Measurements from ENCODE around the gene ODC1.

Gene ODC1

GRCh38 chr2:10397878-10398277 lies 50.2 kb downstream of the ODC1 start:
- DNase-seq, result no peak

DNA sequence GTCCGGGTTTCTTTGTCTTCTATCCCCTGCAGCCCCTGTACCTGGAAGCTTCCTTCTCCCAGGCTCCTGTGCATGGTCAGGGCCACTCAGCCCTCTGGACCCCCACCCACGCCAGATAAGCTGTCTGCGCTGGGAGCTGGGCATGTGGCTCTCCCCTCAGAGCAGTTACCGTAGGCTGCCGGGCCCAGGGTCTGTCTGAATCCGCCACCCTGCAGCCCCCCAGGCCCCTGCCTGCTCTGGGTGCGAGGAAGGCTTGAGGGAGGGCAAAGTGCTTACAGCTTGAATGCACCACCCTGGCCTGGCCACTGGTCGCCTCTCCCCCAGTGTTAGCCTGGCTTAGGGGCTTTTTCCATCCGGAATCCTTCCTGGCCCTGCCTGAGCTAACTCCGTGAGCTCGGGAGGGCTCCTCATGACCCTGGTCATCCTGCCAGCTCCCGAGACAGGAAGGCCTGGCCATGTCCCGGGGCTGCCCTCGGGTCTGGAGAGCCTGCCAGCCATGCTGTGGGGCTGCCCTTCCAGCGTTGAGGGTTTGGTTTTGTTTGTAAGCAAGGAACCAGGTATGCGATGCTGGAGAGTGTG lies 50.7 kb downstream of the ODC1 start:
- DNase-seq, result no peak

GRCh38 chr2:10396464-10396863 lies 51.7 kb downstream of the ODC1 start:
- DNase-seq, result no peak

DNA sequence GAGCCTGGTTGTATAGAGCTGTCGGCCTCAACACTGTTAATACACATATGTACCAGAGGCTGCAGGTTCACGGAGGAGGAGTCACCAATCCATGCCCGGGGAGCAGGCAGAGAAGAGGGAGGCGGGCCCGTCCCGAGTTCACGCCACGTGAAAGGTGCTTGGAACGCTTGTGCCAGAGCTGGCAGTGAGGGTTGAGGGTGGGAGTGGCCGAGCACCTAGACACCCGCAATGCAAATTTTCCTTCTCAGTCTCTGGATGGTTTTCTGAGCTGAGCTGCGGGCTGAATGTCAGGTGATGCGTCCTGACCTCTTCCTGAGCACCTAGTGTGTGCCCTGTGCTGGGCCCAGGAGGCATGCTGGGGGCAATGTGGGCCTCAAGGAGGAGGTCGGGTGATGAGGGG lies 52.2 kb downstream of the ODC1 start:
- DNase-seq, result no peak

DNA sequence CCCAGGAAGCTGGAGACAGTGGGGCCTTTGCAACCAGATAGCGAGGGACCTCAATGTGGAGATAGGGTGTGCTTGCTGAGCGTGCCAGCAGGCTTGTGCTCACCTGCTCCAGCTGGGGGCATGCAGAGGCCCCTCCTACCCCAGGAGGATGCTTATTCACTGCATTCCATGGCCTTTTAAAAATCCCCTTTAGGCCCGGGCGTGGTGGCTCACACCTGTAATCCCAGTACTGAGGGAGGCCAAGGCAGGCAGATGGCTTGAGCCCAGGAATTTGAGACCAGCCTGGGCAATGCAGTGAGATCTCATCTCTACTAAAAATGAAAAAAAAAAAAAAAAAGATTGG lies 54.5 kb downstream of the ODC1 start:
- no peak for DNase-seq

- DNase-seq, result no peak
Observed at GRCh38 chr2:10392951-10393639, 55.0 kb downstream of the ODC1 start.

GRCh38 chr2:10392548-10392947 lies 55.6 kb downstream of the ODC1 start:
- no peak for DNase-seq

DNA sequence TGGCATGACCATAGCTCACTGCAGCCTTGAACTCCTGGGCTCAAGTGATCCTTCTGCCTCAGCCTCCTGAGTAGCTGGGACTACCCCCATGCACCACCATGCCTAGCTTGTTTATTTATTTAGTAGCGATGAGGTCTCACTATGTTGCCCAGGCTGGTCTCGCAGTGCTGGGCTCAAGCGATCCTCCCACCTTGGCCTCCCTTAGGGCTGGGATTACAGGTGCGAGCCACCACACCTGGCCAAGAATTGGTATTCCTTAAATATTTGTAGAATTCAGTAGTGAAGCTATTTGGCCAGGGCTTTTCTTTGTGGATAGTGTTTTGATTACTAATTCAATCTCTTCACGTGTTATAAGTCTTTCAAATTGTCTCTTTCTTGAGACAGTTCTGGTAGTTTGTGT lies 56.0 kb downstream of the ODC1 start:
- DNase-seq, result no peak

GRCh38 chr2:10390369-10390801 lies 57.7 kb downstream of the ODC1 start:
- DNase-seq, result no peak

Measured in activated CD4-positive, alpha-beta T cell treated with anti-CD3 and anti-CD28 coated beads, Interleukin-2, amount 50 U/mL, for 1 hour (primary cell).